Osteoblast (primary cell): ENCODE results near the gene EVI5. TPM values are rescaled to one million over a fixed set of nuclear protein-coding genes. Genes with fewer than 3 reads are reported as not detected.

ENCODE experiments used
- DNase-seq: peaks from one replicate; pipeline ENCODE4 v3.0.0; 2011; ENCODE audit warnings: low spot score, mixed read lengths; ENCODE audit not compliant: insufficient read length; ENCODE audit errors: missing footprints
- H2AFZ ChIP-seq: 2 replicates; pipeline ENCODE4 v1.6.0; 2011; ENCODE audit warnings: mild to moderate bottlenecking, low read length
- H3K27ac ChIP-seq: 2 replicates; pipeline ENCODE4 v1.5.1; 2011; ENCODE audit warnings: mild to moderate bottlenecking, low read depth, low read length, moderate library complexity
- H3K27me3 ChIP-seq: 2 replicates; pipeline ENCODE4 v1.6.0; 2012; ENCODE audit warnings: mild to moderate bottlenecking, control low read depth, inconsistent platforms, low read length, moderate library complexity; ENCODE audit not compliant: insufficient read depth
- H3K36me3 ChIP-seq: 2 replicates; pipeline ENCODE4 v1.5.1; 2011; ENCODE audit warnings: mild to moderate bottlenecking, low read length, control low read depth, moderate library complexity; ENCODE audit not compliant: insufficient read depth
- H3K4me1 ChIP-seq: 2 replicates; pipeline ENCODE4 v1.5.1; 2011; ENCODE audit warnings: mild to moderate bottlenecking, low read length, control low read depth, moderate library complexity; ENCODE audit not compliant: insufficient read depth
- H3K4me2 ChIP-seq: 2 replicates; pipeline ENCODE4 v1.6.0; 2011; ENCODE audit warnings: mild to moderate bottlenecking, low read length; ENCODE audit not compliant: insufficient read depth
- H3K4me3 ChIP-seq: fragments of 200-600 bp; sonication (generic); 3 replicates; pipeline ENCODE4 v1.5.1; 2012; ENCODE audit warnings: mild to moderate bottlenecking, low read length, inconsistent platforms; ENCODE audit not compliant: insufficient read depth
- H3K79me2 ChIP-seq: 2 replicates; pipeline ENCODE4 v1.6.0; 2012; ENCODE audit warnings: mild to moderate bottlenecking, low read length, control low read depth, inconsistent platforms; ENCODE audit not compliant: insufficient read depth
- H3K9me3 ChIP-seq: 2 replicates; pipeline ENCODE4 v1.5.1; 2011; ENCODE audit warnings: low read depth, low read length, control low read depth
- H4K20me1 ChIP-seq: 2 replicates; pipeline ENCODE4 v1.6.0; 2012; ENCODE audit warnings: mild to moderate bottlenecking, low read length, control low read depth; ENCODE audit not compliant: insufficient read depth
- total RNA-seq: library from RNA; depleted of rRNA; stranded (reverse); fragments of >200 nt; gene quantifications from 2 replicates; pipeline ENCODE4 v1.2.3, GENCODE V29; 2012
- TF ChIP-seq, protein P1 (sequence below): IDR thresholded peaks from 2 replicates; pipeline ENCODE4 v1.5.1; 2011; ENCODE audit warnings: mild to moderate bottlenecking, low read depth, low read length, moderate library complexity; ENCODE audit errors: extremely low read depth

EVI5 gene
- total RNA-seq, 1 donor: 51.8 TPM

DNA sequence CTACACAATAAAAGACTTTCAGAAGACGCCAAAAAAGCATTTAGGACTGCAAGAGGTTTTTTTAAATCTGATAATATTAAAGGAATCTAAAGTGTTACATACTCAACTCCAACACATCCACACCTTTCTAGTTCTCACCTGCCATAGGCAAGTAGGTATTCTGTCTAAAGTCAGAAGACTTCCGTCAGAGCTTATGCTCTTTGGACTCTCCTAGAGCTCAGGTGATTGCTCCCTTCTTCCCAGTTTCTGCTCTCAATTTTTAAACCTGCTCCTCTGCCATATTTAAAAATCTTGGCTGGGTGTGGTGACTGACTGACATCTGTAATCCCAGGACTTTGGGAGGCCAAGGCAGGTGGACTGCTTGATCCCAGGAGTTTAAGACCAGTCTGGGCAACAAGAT is 16.6 kb downstream of the EVI5 start:
- no peaks in the 10 kb centered on the region for H3K4me1 ChIP-seq
- H3K36me3 ChIP-seq: peaks cover 3% of the 10 kb centered on the region
- peaks cover 59% of the 10 kb centered on the region for H3K79me2 ChIP-seq
- no peak overlapping the region for H2AFZ ChIP-seq
- TF ChIP-seq, protein P1, sequence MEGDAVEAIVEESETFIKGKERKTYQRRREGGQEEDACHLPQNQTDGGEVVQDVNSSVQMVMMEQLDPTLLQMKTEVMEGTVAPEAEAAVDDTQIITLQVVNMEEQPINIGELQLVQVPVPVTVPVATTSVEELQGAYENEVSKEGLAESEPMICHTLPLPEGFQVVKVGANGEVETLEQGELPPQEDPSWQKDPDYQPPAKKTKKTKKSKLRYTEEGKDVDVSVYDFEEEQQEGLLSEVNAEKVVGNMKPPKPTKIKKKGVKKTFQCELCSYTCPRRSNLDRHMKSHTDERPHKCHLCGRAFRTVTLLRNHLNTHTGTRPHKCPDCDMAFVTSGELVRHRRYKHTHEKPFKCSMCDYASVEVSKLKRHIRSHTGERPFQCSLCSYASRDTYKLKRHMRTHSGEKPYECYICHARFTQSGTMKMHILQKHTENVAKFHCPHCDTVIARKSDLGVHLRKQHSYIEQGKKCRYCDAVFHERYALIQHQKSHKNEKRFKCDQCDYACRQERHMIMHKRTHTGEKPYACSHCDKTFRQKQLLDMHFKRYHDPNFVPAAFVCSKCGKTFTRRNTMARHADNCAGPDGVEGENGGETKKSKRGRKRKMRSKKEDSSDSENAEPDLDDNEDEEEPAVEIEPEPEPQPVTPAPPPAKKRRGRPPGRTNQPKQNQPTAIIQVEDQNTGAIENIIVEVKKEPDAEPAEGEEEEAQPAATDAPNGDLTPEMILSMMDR: no peak
- H3K9me3 ChIP-seq: no peaks in the 10 kb centered on the region
- no peak overlapping the region for H3K4me3 ChIP-seq
- H4K20me1 ChIP-seq: peaks cover 10% of the 10 kb centered on the region
- DNase-seq: no peak
- H3K4me2 ChIP-seq: no peak overlapping the region
- H3K27me3 ChIP-seq: no peaks in the 10 kb centered on the region
- no peak overlapping the region for H3K27ac ChIP-seq

DNA sequence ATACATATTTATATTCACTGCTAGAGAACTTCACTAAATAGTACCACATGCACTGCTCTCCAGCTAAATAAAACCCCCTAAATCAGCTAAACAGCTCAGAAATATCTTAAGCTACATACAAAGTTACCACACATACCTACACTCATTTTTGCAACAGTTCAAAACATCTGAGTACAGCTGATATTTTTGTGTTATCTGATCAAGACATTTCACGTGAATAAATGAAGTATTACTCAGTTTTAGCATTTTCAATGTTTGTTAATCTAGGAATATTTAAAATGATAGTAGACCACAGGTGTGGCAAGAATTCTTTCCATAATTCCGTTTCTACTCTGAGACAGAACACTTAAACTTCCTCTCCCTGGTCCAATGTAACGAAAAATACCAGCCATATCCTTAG is 20.8 kb downstream of the EVI5 start:
- Histone ChIP-seq H3K4me1 (peaks cover 6% of the 10 kb centered on the region), H3K4me2 (no peak overlapping the region), H3K27me3 (no peaks in the 10 kb centered on the region), H3K4me3 (no peak overlapping the region), H3K9me3 (no peaks in the 10 kb centered on the region), H4K20me1 (peaks cover 7% of the 10 kb centered on the region), H3K79me2 (peaks cover 55% of the 10 kb centered on the region), H3K27ac (no peak overlapping the region), H2AFZ (no peak overlapping the region), H3K36me3 (peaks cover 3% of the 10 kb centered on the region)
- TF ChIP-seq, protein P1: no peak
- peak; percentile 74 for DNase-seq

DNA sequence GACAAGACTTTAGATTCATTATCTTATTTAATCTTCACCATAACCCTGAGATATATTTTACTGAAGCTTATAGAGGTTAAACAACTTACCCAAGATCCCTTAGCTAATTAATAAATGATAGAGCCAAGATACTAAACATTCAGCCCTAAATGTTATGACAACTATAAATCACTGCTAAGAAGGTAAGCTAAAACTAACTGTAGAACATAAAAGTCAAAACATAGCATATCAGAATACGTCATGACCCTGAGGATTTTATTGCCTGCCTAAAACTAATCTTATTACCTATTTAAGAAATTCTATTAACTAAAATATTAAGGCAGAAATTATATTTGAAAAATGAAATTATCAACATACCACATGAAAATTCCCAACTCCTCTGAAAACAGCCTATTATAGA is 22.6 kb downstream of the EVI5 start:
- Histone ChIP-seq H3K4me3 (no peak overlapping the region), H4K20me1 (peaks cover 7% of the 10 kb centered on the region), H3K79me2 (peaks cover 54% of the 10 kb centered on the region), H3K36me3 (no peaks in the 10 kb centered on the region), H2AFZ (no peak overlapping the region), H3K9me3 (no peaks in the 10 kb centered on the region), H3K4me2 (no peak overlapping the region), H3K27ac (no peak overlapping the region), H3K27me3 (no peaks in the 10 kb centered on the region), H3K4me1 (peaks cover 10% of the 10 kb centered on the region)
- TF ChIP-seq, protein P1: no peak
- no peak for DNase-seq

DNA sequence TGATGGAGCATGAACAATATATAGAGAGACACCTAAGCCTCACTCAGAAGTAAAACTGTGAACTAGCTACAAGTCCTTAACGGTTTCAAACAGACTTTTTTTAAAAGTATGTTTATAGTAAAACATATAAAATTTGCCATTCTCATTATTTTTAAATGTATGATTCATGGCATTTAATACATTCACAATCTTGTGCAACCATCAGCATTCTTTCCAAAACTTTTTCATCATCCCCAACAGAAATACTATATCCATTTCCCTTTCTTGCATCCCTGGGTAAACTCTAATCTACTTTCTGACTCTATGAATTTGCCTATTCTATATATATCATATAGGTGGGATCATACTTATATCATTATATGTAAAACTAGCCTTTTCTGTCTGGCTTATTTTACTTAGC is 25.5 kb downstream of the EVI5 start:
- Histone ChIP-seq H3K4me2 (peak overlapping the region; percentile 11), H4K20me1 (peaks cover 13% of the 10 kb centered on the region), H3K79me2 (peaks cover 59% of the 10 kb centered on the region), H3K27me3 (no peaks in the 10 kb centered on the region), H3K36me3 (no peaks in the 10 kb centered on the region), H3K4me3 (no peak overlapping the region), H2AFZ (no peak overlapping the region), H3K9me3 (no peaks in the 10 kb centered on the region), H3K27ac (no peak overlapping the region), H3K4me1 (peaks cover 10% of the 10 kb centered on the region)
- no peak for DNase-seq
- TF ChIP-seq, protein P1: no peak
